ENCODE measurements around the gene MAP3K21. TPM values are rescaled to one million over a fixed set of nuclear protein-coding genes. Genes with fewer than 3 reads are reported as not detected.

The MAP3K21 gene
- total and polyA plus RNA-seq, 2 of the 4 experiments (the other 2 are of a cell fraction): 0.15 to 0.18 TPM

DNA sequence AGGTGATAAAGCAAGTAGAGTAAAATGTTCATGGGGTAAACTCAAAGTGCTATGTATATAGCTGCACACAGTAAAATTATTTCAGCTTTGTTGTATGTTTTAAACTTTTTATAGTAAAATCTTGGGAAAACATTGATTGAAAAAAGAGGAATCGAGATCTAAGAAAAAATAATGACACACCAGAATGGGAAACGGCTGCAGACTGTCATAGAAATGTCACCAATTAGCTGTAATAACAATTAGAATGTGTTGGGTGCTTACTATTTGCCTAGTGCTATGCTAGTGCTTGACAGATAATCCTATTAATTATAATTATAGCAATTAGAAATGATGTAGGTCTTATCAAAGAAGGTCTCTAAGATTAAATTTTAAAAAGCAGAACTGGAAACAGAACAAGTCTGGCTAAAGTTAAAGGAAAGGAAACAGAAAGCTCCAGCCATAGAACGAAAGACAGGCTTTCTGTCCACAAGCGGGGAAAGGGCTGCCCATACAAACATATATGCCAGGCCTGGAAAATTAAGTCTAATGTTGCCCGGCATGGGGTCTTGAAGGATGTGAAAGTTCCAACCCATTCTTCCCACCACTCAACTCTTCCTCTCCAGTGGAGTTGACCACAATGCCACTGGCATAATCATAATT is 37.0 kb upstream of the MAP3K21 start:
- Histone ChIP-seq H2BK120ac (ENCODE audit: low read depth, low read length) (no peak overlapping the region), H3K4me2 (ENCODE audit: low read depth, low read length) (no peak overlapping the region), H3K23ac (ENCODE audit: low read depth, low read length) (no peak overlapping the region), H4K8ac (ENCODE audit: low read depth in 2 of 2, low read length in 2 of 2) (no peak overlapping the region), H3K14ac (replicated peaks; ENCODE audit: low read depth, low read length) (no peak overlapping the region), H3K27me3 (ENCODE audit: control insufficient read depth, insufficient read depth, low read length) (no peaks in the 10 kb centered on the region), H3K56ac (ENCODE audit: extremely low read depth, insufficient read depth, low read length) (no peak overlapping the region), H3K18ac (ENCODE audit: low read depth, low read length) (no peak overlapping the region), H3K4me1 (ENCODE audit: control insufficient read depth, insufficient read depth, low read length) (peaks cover 1% of the 10 kb centered on the region; the same call in 1 of the 2 replicates), H2BK15ac (ENCODE audit: low read depth, low read length) (no peak overlapping the region), H3K9me3 (ENCODE audit: control insufficient read depth, insufficient read depth, low read length) (no peaks in the 10 kb centered on the region), H3K79me1 (ENCODE audit: low read depth in 1 of 2, low read length in 2 of 2) (peaks cover 37 to 49% of the 10 kb centered on the region in 2 experiments; a peak in 3 of 4 replicates), H2AK9ac (replicated peaks; ENCODE audit: low read depth, low read length, poor library complexity) (no peak overlapping the region), H3K36me3 (ENCODE audit: control insufficient read depth, insufficient read depth, low read length) (peaks cover 2% of the 10 kb centered on the region; the same call in 1 of the 2 replicates), H4K20me1 (ENCODE audit: insufficient read depth, low read length) (no peaks in the 10 kb centered on the region), H3K9ac (ENCODE audit: low read depth, low read length) (no peak overlapping the region), H2AFZ (replicated peaks; ENCODE audit: low read length, poor library complexity) (no peak overlapping the region), H3K4ac (ENCODE audit: low read depth, low read length) (no peak overlapping the region), H2AK5ac (ENCODE audit: low read depth, low read length) (no peak overlapping the region), H4K5ac (ENCODE audit: low read depth, low read length) (no peak overlapping the region), H4K91ac (ENCODE audit: insufficient read depth, low read depth, low read length) (no peak overlapping the region), H3K27ac (ENCODE audit: insufficient read depth, low read length) (no peak overlapping the region), H3K4me3 (ENCODE audit: insufficient read depth, low read depth, low read length) (no peak overlapping the region), H2BK5ac (ENCODE audit: low read depth, low read length, poor library complexity, severe bottlenecking) (no peak overlapping the region), H3K9me1 (ENCODE audit: insufficient read depth, low read length) (peaks cover 5% of the 10 kb centered on the region), H2BK20ac (ENCODE audit: low read depth, low read length) (no peak overlapping the region)
- WGBS, 2 experiments (ENCODE audit: extremely low coverage in 2 of 2, insufficient read length in 1 of 2): no CpG with 5 or more reads among the region's 5 CpGs
- in situ Hi-C loops (cut with MboI; ENCODE audit: low sequenced_read_pairs): no loop called here
- TF ChIP-seq SMC3 (IDR thresholded peaks at IDR 0.05; ENCODE audit: low read depth, low read length) (no peak), CHD1 (IDR thresholded peaks at IDR 0.05; ENCODE audit: low read depth, low read length) (no peak), MAFK (IDR thresholded peaks at IDR 0.05; ENCODE audit: low read depth, low read length) (no peak), BHLHE40 (IDR thresholded peaks at IDR 0.05; ENCODE audit: low read depth, low read length) (no peak), RFX5 (IDR thresholded peaks at IDR 0.05; ENCODE audit: low read depth, low read length) (no peak), POLR2A (IDR thresholded peaks at IDR 0.05; ENCODE audit: low read depth, low read length) (no peak), CEBPB (IDR thresholded peaks at IDR 0.05; ENCODE audit: low read depth, low read length) (no peak), RCOR1 (IDR thresholded peaks at IDR 0.05; ENCODE audit: insufficient replicate concordance, low read length) (no peak), MAZ (IDR thresholded peaks at IDR 0.05; ENCODE audit: borderline replicate concordance, low read depth, low read length) (no peak), MXI1 (IDR thresholded peaks at IDR 0.05; ENCODE audit: borderline replicate concordance, low read depth, low read length) (no peak)
- TF ChIP-seq, protein P1, sequence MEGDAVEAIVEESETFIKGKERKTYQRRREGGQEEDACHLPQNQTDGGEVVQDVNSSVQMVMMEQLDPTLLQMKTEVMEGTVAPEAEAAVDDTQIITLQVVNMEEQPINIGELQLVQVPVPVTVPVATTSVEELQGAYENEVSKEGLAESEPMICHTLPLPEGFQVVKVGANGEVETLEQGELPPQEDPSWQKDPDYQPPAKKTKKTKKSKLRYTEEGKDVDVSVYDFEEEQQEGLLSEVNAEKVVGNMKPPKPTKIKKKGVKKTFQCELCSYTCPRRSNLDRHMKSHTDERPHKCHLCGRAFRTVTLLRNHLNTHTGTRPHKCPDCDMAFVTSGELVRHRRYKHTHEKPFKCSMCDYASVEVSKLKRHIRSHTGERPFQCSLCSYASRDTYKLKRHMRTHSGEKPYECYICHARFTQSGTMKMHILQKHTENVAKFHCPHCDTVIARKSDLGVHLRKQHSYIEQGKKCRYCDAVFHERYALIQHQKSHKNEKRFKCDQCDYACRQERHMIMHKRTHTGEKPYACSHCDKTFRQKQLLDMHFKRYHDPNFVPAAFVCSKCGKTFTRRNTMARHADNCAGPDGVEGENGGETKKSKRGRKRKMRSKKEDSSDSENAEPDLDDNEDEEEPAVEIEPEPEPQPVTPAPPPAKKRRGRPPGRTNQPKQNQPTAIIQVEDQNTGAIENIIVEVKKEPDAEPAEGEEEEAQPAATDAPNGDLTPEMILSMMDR (conservative IDR thresholded peaks at IDR 0.05; ENCODE audit: low read depth, low read length): no peak
- TF ChIP-seq, protein P2, sequence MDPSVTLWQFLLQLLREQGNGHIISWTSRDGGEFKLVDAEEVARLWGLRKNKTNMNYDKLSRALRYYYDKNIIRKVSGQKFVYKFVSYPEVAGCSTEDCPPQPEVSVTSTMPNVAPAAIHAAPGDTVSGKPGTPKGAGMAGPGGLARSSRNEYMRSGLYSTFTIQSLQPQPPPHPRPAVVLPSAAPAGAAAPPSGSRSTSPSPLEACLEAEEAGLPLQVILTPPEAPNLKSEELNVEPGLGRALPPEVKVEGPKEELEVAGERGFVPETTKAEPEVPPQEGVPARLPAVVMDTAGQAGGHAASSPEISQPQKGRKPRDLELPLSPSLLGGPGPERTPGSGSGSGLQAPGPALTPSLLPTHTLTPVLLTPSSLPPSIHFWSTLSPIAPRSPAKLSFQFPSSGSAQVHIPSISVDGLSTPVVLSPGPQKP (IDR thresholded peaks at IDR 0.05; ENCODE audit: borderline replicate concordance, low read depth, low read length): no peak
- TF ChIP-seq, protein P3, sequence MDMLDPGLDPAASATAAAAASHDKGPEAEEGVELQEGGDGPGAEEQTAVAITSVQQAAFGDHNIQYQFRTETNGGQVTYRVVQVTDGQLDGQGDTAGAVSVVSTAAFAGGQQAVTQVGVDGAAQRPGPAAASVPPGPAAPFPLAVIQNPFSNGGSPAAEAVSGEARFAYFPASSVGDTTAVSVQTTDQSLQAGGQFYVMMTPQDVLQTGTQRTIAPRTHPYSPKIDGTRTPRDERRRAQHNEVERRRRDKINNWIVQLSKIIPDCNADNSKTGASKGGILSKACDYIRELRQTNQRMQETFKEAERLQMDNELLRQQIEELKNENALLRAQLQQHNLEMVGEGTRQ (IDR thresholded peaks at IDR 0.05; ENCODE audit: low read depth, low read length): no peak
- no peak for DNase-seq
- intact Hi-C loops (cut with micrococcal nuclease): loop anchor here (5.0 kb wide), 1 partner anchor 653 kb away; no protein-coding TSS in a partner anchor
- ChIA-PET CTCF (no interaction called here), POLR2A (ENCODE audit: unreplicated experiment) (no interaction called here)
- no TSS peak for BruUV-seq (replicated peaks)
- no peak for ATAC-seq (ENCODE audit: low read depth)
- dilution Hi-C loops (cut with HindIII; ENCODE audit: low sequenced_read_pairs, unreplicated experiment): no loop called here
